CD8-positive, alpha-beta memory T cell (primary cell): ENCODE measurements around the gene NSUN2. TPM values are rescaled to one million over a fixed set of nuclear protein-coding genes. Genes with fewer than 3 reads are reported as not detected.

Experiments used
- CTCF ChIA-PET: fragments of 350-600 bp; sonication (Branson Sonifier 250); formaldehyde crosslinking; loops from one replicate; lab custom pipeline; 2021; ENCODE audit warnings: antibody characterized with exemption; lab: Charles Lee
- POLR2A ChIA-PET: fragments of 350-600 bp; sonication (Branson Sonifier 250); formaldehyde crosslinking; loops from one replicate; lab custom pipeline; 2021; ENCODE audit warnings: antibody characterized with exemption; lab: Charles Lee
- DNase-seq, 5 donors: peaks; one replicate each; pipeline versions ENCODE4 v3.0.0 to v3.0.0-alpha.2; 2020 to 2022; ENCODE audit warnings: mixed read lengths in 1 of 5
- H3K27ac ChIP-seq: one replicate; pipeline ENCODE4 v1.7.0; 2013; ENCODE audit warnings: low read depth, mild to moderate bottlenecking, low read length, moderate library complexity
- H3K27me3 ChIP-seq: 2 replicates; pipeline ENCODE4 v1.7.0; 2013; ENCODE audit warnings: low read length, mild to moderate bottlenecking; ENCODE audit not compliant: insufficient read depth, poor library complexity, severe bottlenecking
- H3K36me3 ChIP-seq: 2 replicates; pipeline ENCODE4 v1.7.0; 2013; ENCODE audit warnings: mild to moderate bottlenecking, low read length, moderate library complexity; ENCODE audit not compliant: insufficient read depth
- H3K4me1 ChIP-seq: 2 replicates; pipeline ENCODE4 v1.7.0; 2013; ENCODE audit warnings: mild to moderate bottlenecking, low read length, moderate library complexity; ENCODE audit not compliant: insufficient read depth
- H3K4me3 ChIP-seq: 2 replicates; pipeline ENCODE4 v1.7.0; 2013; ENCODE audit warnings: mild to moderate bottlenecking, low read length
- H3K9me3 ChIP-seq: 2 replicates; pipeline ENCODE4 v1.7.0; 2013; ENCODE audit warnings: mild to moderate bottlenecking, low read length
- H3K27ac Mint-ChIP-seq, 8 donors: one replicate each; pipeline ENCODE4 v1.8.0; 2020 to 2021; ENCODE audit warnings: mixed read lengths in 8 of 8, mild to moderate bottlenecking in 6 of 8, inconsistent platforms in 3 of 8, moderate library complexity in 3 of 8
- H3K27me3 Mint-ChIP-seq, 2 donors: one replicate each; pipeline ENCODE4 v1.8.0; 2020 to 2021; ENCODE audit warnings: mixed read lengths in 2 of 2, mild to moderate bottlenecking in 1 of 2, moderate library complexity in 1 of 2
- H3K36me3 Mint-ChIP-seq, 3 donors: one replicate each; pipeline ENCODE4 v1.8.0; 2020 to 2021; ENCODE audit warnings: mixed read lengths in 3 of 3, inconsistent platforms in 1 of 3, mild to moderate bottlenecking in 1 of 3
- H3K4me1 Mint-ChIP-seq, 3 donors: one replicate each; pipeline ENCODE4 v1.8.0; 2020 to 2021; ENCODE audit warnings: mixed read lengths in 3 of 3, inconsistent platforms in 1 of 3, mild to moderate bottlenecking in 1 of 3
- H3K4me3 Mint-ChIP-seq, 7 donors: one replicate each; pipeline ENCODE4 v1.8.0; 2020 to 2021; ENCODE audit warnings: mixed read lengths in 7 of 7, mild to moderate bottlenecking in 6 of 7, moderate library complexity in 4 of 7, inconsistent platforms in 2 of 7
- H3K9me3 Mint-ChIP-seq, 5 donors: one replicate each; pipeline ENCODE4 v1.8.0; 2020 to 2022; ENCODE audit warnings: mixed read lengths in 5 of 5, mild to moderate bottlenecking in 3 of 5, moderate library complexity in 2 of 5, inconsistent platforms in 1 of 5
- polyA plus RNA-seq: library from polyadenylated mRNA; unstranded; fragments of 300-500 nt; fragmentation: Illumina TruSeq; gene quantifications from one replicate; pipeline ENCODE4 v1.2.3, GENCODE V29; 2021
- total RNA-seq, 2 experiments: library from RNA; stranded (reverse); gene quantifications; one replicate each; pipeline ENCODE4 v1.2.3, GENCODE V29; 2021

Gene NSUN2
- total and polyA plus RNA-seq, 3 experiments from 2014 or later: 40.5 to 124 (median 120) TPM

- H3K27me3 ChIP-seq: no peaks in the 10 kb centered on the region
- POLR2A ChIA-PET: no interaction called here
- Mint-ChIP-seq H3K36me3 (peaks cover 31 to 96% (median 36%) of the 10 kb centered on the region in 3 donors), H3K9me3 (peaks cover 0 to 2% (median 0%) of the 10 kb centered on the region in 5 donors), H3K27ac (peak overlapping the region in 1 of 8 donors; percentile 27), H3K27me3 (no peaks in the 10 kb centered on the region), H3K4me1 (no peaks in the 10 kb centered on the region), H3K4me3 (no peak overlapping the region)
- peaks cover 63% of the 10 kb centered on the region for H3K36me3 ChIP-seq
- CTCF ChIA-PET: no interaction called here
- no peaks in the 10 kb centered on the region for H3K4me1 ChIP-seq
- no peaks in the 10 kb centered on the region for H3K9me3 ChIP-seq
- H3K27ac ChIP-seq: no peak overlapping the region
- no peak for DNase-seq
- no peak overlapping the region for H3K4me3 ChIP-seq
Observed at GRCh38 chr5:6601816-6602215, 31.0 kb downstream of the NSUN2 start.

GRCh38 chr5:6601271-6601670 is 31.6 kb downstream of the NSUN2 start:
- DNase-seq: no peak
- H3K4me1 ChIP-seq: no peaks in the 10 kb centered on the region
- Mint-ChIP-seq H3K27ac (peak overlapping the region in 3 of 8 donors; percentile 57 to 88 (median 70)), H3K36me3 (peaks cover 30 to 95% (median 40%) of the 10 kb centered on the region in 3 donors), H3K4me1 (no peaks in the 10 kb centered on the region), H3K4me3 (no peak overlapping the region), H3K27me3 (no peaks in the 10 kb centered on the region), H3K9me3 (peaks cover 0 to 2% (median 0%) of the 10 kb centered on the region in 5 donors)
- ChIA-PET CTCF (no interaction called here), POLR2A (no interaction called here)
- H3K4me3 ChIP-seq: no peak overlapping the region
- H3K9me3 ChIP-seq: no peaks in the 10 kb centered on the region
- H3K36me3 ChIP-seq: peaks cover 59% of the 10 kb centered on the region
- H3K27ac ChIP-seq: no peak overlapping the region
- H3K27me3 ChIP-seq: no peaks in the 10 kb centered on the region

GRCh38 chr5:6599739-6600138 is 33.1 kb downstream of the NSUN2 start:
- H3K9me3 Mint-ChIP-seq: peaks cover 0 to 2% (median 0%) of the 10 kb centered on the region in 5 donors
- no peak overlapping the region for H3K4me3 Mint-ChIP-seq
- Histone ChIP-seq H3K27me3 (no peaks in the 10 kb centered on the region), H3K36me3 (peaks cover 47% of the 10 kb centered on the region), H3K27ac (no peak overlapping the region), H3K4me3 (no peak overlapping the region), H3K4me1 (no peaks in the 10 kb centered on the region), H3K9me3 (no peaks in the 10 kb centered on the region)
- no peak for DNase-seq
- CTCF ChIA-PET: no interaction called here
- no peaks in the 10 kb centered on the region for H3K4me1 Mint-ChIP-seq
- H3K36me3 Mint-ChIP-seq: peaks cover 30 to 82% (median 34%) of the 10 kb centered on the region in 3 donors
- H3K27me3 Mint-ChIP-seq: no peaks in the 10 kb centered on the region
- H3K27ac Mint-ChIP-seq: no peak overlapping the region
- POLR2A ChIA-PET: no interaction called here

- POLR2A ChIA-PET: no interaction called here
- Histone ChIP-seq H3K27me3 (no peaks in the 10 kb centered on the region), H3K4me3 (no peak overlapping the region), H3K27ac (no peak overlapping the region), H3K9me3 (no peaks in the 10 kb centered on the region), H3K4me1 (no peaks in the 10 kb centered on the region), H3K36me3 (peaks cover 36% of the 10 kb centered on the region)
- no peak for DNase-seq
- Mint-ChIP-seq H3K4me3 (no peak overlapping the region), H3K9me3 (peaks cover 0 to 3% (median 0%) of the 10 kb centered on the region in 5 donors), H3K27ac (peak overlapping the region in 1 of 8 donors; percentile 38), H3K36me3 (peaks cover 30 to 69% (median 31%) of the 10 kb centered on the region in 3 donors), H3K4me1 (no peaks in the 10 kb centered on the region), H3K27me3 (no peaks in the 10 kb centered on the region)
- CTCF ChIA-PET: no interaction called here
Observed at GRCh38 chr5:6598351-6598900, 34.4 kb downstream of the NSUN2 start.

GRCh38 chr5:6597557-6597956 is 35.3 kb downstream of the NSUN2 start:
- no peaks in the 10 kb centered on the region for H3K9me3 ChIP-seq
- H3K4me1 ChIP-seq: no peaks in the 10 kb centered on the region
- Mint-ChIP-seq H3K36me3 (peaks cover 30 to 61% (median 30%) of the 10 kb centered on the region in 3 donors), H3K4me1 (no peaks in the 10 kb centered on the region), H3K27ac (peak overlapping the region in 1 of 8 donors; percentile 27), H3K4me3 (no peak overlapping the region), H3K9me3 (peaks cover 0 to 3% (median 0%) of the 10 kb centered on the region in 5 donors), H3K27me3 (no peaks in the 10 kb centered on the region)
- peaks cover 30% of the 10 kb centered on the region for H3K36me3 ChIP-seq
- POLR2A ChIA-PET: no interaction called here
- H3K27me3 ChIP-seq: no peaks in the 10 kb centered on the region
- no peak overlapping the region for H3K27ac ChIP-seq
- no peak for DNase-seq
- CTCF ChIA-PET: no interaction called here
- H3K4me3 ChIP-seq: no peak overlapping the region

- peak overlapping the region in 1 of 8 donors; percentile 58 for H3K27ac Mint-ChIP-seq
- no peaks in the 10 kb centered on the region for H3K27me3 Mint-ChIP-seq
- ChIA-PET CTCF (no interaction called here), POLR2A (no interaction called here)
- no peaks in the 10 kb centered on the region for H3K27me3 ChIP-seq
- no peaks in the 10 kb centered on the region for H3K4me1 ChIP-seq
- H3K9me3 ChIP-seq: no peaks in the 10 kb centered on the region
- no peak for DNase-seq
- peaks cover 0 to 3% (median 0%) of the 10 kb centered on the region in 5 donors for H3K9me3 Mint-ChIP-seq
- H3K36me3 ChIP-seq: peaks cover 18% of the 10 kb centered on the region
- H3K4me3 Mint-ChIP-seq: no peak overlapping the region
- peaks cover 21 to 50% (median 23%) of the 10 kb centered on the region in 3 donors for H3K36me3 Mint-ChIP-seq
- H3K27ac ChIP-seq: no peak overlapping the region
- H3K4me3 ChIP-seq: no peak overlapping the region
- H3K4me1 Mint-ChIP-seq: no peaks in the 10 kb centered on the region
Observed at GRCh38 chr5:6596388-6596787, 36.5 kb downstream of the NSUN2 start.

GRCh38 chr5:6595405-6595804 is 37.4 kb downstream of the NSUN2 start:
- no peaks in the 10 kb centered on the region for H3K27me3 ChIP-seq
- no peaks in the 10 kb centered on the region for H3K27me3 Mint-ChIP-seq
- H3K9me3 Mint-ChIP-seq: peaks cover 0 to 3% (median 0%) of the 10 kb centered on the region in 5 donors
- H3K27ac ChIP-seq: no peak overlapping the region
- H3K27ac Mint-ChIP-seq: no peak overlapping the region
- DNase-seq: no peak
- no peak overlapping the region for H3K4me3 ChIP-seq
- no peaks in the 10 kb centered on the region for H3K4me1 Mint-ChIP-seq
- no peak overlapping the region for H3K4me3 Mint-ChIP-seq
- CTCF ChIA-PET: no interaction called here
- H3K9me3 ChIP-seq: no peaks in the 10 kb centered on the region
- H3K4me1 ChIP-seq: no peaks in the 10 kb centered on the region
- peaks cover 12% of the 10 kb centered on the region for H3K36me3 ChIP-seq
- peaks cover 15 to 40% (median 20%) of the 10 kb centered on the region in 3 donors for H3K36me3 Mint-ChIP-seq
- POLR2A ChIA-PET: no interaction called here

- ChIA-PET CTCF (no interaction called here), POLR2A (no interaction called here)
- no peak overlapping the region for H3K27ac ChIP-seq
- no peak for DNase-seq
- H3K27ac Mint-ChIP-seq: peak overlapping the region in 1 of 8 donors; percentile 9
- H3K4me3 Mint-ChIP-seq: no peak overlapping the region
- H3K27me3 Mint-ChIP-seq: no peaks in the 10 kb centered on the region
- no peaks in the 10 kb centered on the region for H3K4me1 ChIP-seq
- H3K27me3 ChIP-seq: no peaks in the 10 kb centered on the region
- H3K9me3 ChIP-seq: no peaks in the 10 kb centered on the region
- no peaks in the 10 kb centered on the region for H3K4me1 Mint-ChIP-seq
- peaks cover 12 to 27% (median 17%) of the 10 kb centered on the region in 3 donors for H3K36me3 Mint-ChIP-seq
- no peak overlapping the region for H3K4me3 ChIP-seq
- peaks cover 0 to 3% (median 0%) of the 10 kb centered on the region in 5 donors for H3K9me3 Mint-ChIP-seq
- H3K36me3 ChIP-seq: peaks cover 10% of the 10 kb centered on the region
Observed at GRCh38 chr5:6594066-6594465, 38.8 kb downstream of the NSUN2 start.
